AG04449 (cell line): ENCODE results near the gene GOT1.

Experiments used
- CTCF ChIA-PET: fragments of 350-600 bp; formaldehyde crosslinking; extraction: SDS; loops from one replicate; lab custom pipeline; 2021; ENCODE audit warnings: antibody characterized with exemption; lab: Yijun Ruan, JAX
- POLR2A ChIA-PET: fragments of 400-600, 350-600 bp; formaldehyde crosslinking; extraction: SDS; loops from one replicate; lab custom pipeline; 2020; ENCODE audit warnings: antibody characterized with exemption, inconsistent platforms; lab: Yijun Ruan, JAX
- DNase-seq: peaks from one replicate; pipeline ENCODE4 v3.0.0-alpha.2; 2010; ENCODE audit warnings: low read depth, low spot score
- H3K4me3 ChIP-seq: 2 replicates; pipeline ENCODE4 v1.5.1; 2011; ENCODE audit warnings: low read depth, mild to moderate bottlenecking, control low read depth, low read length
- CTCF ChIP-seq: IDR thresholded peaks from one replicate; pipeline ENCODE4 v1.5.1; 2011; ENCODE audit warnings: mild to moderate bottlenecking, moderate library complexity, low read length, control low read depth, inconsistent platforms; ENCODE audit not compliant: insufficient read depth; ENCODE audit errors: missing control alignments

The GOT1 gene

GRCh38 chr10:99391346-99391745 is 39.1 kb downstream of the GOT1 start:
- CTCF ChIA-PET = interaction anchor here (0.7 to 5.7 kb wide), 22 partner anchors 9 to 924 kb away, joined by 3 to 63 read pairs (median 6); partner anchors contain the start of gene GOT1
- no peak overlapping the region for H3K4me3 ChIP-seq
- no peak for DNase-seq
- POLR2A ChIA-PET = no interaction called here
- no peak for TF ChIP-seq CTCF

- no peak for DNase-seq
Measured at GRCh38 chr10:99389729-99390480, 40.5 kb downstream of the GOT1 start.

GRCh38 chr10:99387541-99387940 is 42.9 kb downstream of the GOT1 start:
- POLR2A ChIA-PET = no interaction called here
- no peak for TF ChIP-seq CTCF
- DNase-seq = no peak
- CTCF ChIA-PET = interaction anchor here (1.3 to 2.1 kb wide), 2 partner anchors 43 to 49 kb away, joined by 5 to 6 read pairs; partner anchors contain the start of gene GOT1
- no peak overlapping the region for H3K4me3 ChIP-seq

More at GRCh38 chr10:99389729-99390480, 40.5 kb downstream of the GOT1 start:
- H3K4me3 ChIP-seq = no peak overlapping the region
- TF ChIP-seq CTCF = no peak
- POLR2A ChIA-PET = no interaction called here
- CTCF ChIA-PET = interaction anchor here (1.9 to 5.7 kb wide), 5 partner anchors 12 to 226 kb away, joined by 5 to 63 read pairs (median 36); partner anchors contain the start of gene GOT1

- TF ChIP-seq CTCF = no peak
- CTCF ChIA-PET = interaction anchor here (2.1 kb wide), 1 partner anchor 43 kb away, joined by 6 read pairs; the partner anchor contains the start of gene GOT1
- DNase-seq = no peak
- POLR2A ChIA-PET = no interaction called here
- no peak overlapping the region for H3K4me3 ChIP-seq
Measured at GRCh38 chr10:99387071-99387470, 43.4 kb downstream of the GOT1 start.

GRCh38 chr10:99382176-99382575 is 48.2 kb downstream of the GOT1 start:
- DNase-seq = no peak
- ChIA-PET CTCF (interaction anchor here (1.0 to 2.9 kb wide), 2 partner anchors 8 to 10 kb away, joined by 3 to 19 read pairs; no protein-coding TSS in a partner anchor), POLR2A (no interaction called here)
- no peak for TF ChIP-seq CTCF
- no peak overlapping the region for H3K4me3 ChIP-seq

GRCh38 chr10:99375426-99375825 is 55.0 kb downstream of the GOT1 start:
- POLR2A ChIA-PET = no interaction called here
- CTCF ChIA-PET = interaction anchor here (5.1 kb wide), 1 partner anchor 17 kb away, joined by 23 read pairs; no protein-coding TSS in a partner anchor
- no peak overlapping the region for H3K4me3 ChIP-seq
- no peak for TF ChIP-seq CTCF
- no peak for DNase-seq
